ENCODE measurements around the gene CCDC57.

- TF ChIP-seq CTCF (IDR thresholded peaks at IDR 0.05) (no peak), POLR2AphosphoS5 (IDR thresholded peaks at IDR 0.05) (no peak)
These were observed 159.5 kb downstream of the CCDC57 start for GRCh38 chr17:82053130-82053529.

All from transverse colon (tissue), 4 donors.